ENCODE data around the gene INS.
"Not testable (repeated sequence)": the region's sequence is repeated elsewhere in the genome, so short reads cannot be mapped to it uniquely, and the experiment has no call there.

INS gene

GRCh38 chr11:2198621-2199365, 37.8 kb upstream of the INS start:
- no peak for DNase-seq (ENCODE audit: low read depth in 2 of 2)

- DNase-seq (ENCODE audit: low read depth in 2 of 2), result no peak
These were observed 36.9 kb upstream of the INS start for GRCh38 chr11:2197771-2198520.

- DNase-seq (ENCODE audit: low read depth in 2 of 2), result no peak
These were observed 36.2 kb upstream of the INS start for GRCh38 chr11:2196970-2197770.

GRCh38 chr11:2195756-2196088, 34.7 kb upstream of the INS start:
- DNase-seq (ENCODE audit: low read depth in 2 of 2), result no peak

- no peak for DNase-seq (ENCODE audit: low read depth in 2 of 2)
These were observed 34.1 kb upstream of the INS start for GRCh38 chr11:2194877-2195755.

- not testable (repeated sequence) for DNase-seq (ENCODE audit: low read depth in 2 of 2)
These were observed 33.0 kb upstream of the INS start for GRCh38 chr11:2193888-2194595.

GRCh38 chr11:2193099-2193887, 32.3 kb upstream of the INS start:
- DNase-seq (ENCODE audit: low read depth in 2 of 2), result no peak

GRCh38 chr11:2192435-2192834, 31.4 kb upstream of the INS start:
- no peak for DNase-seq (ENCODE audit: low read depth in 2 of 2)

- no peak for DNase-seq (ENCODE audit: low read depth in 2 of 2)
These were observed 30.9 kb upstream of the INS start for GRCh38 chr11:2191883-2192282.

GRCh38 chr11:2190657-2191471, 29.9 kb upstream of the INS start:
- no peak for DNase-seq (ENCODE audit: low read depth in 2 of 2)

- DNase-seq (ENCODE audit: low read depth in 2 of 2), result no peak
These were observed 29.1 kb upstream of the INS start for GRCh38 chr11:2189938-2190656.

- no peak for DNase-seq (ENCODE audit: low read depth in 2 of 2)
These were observed 27.7 kb upstream of the INS start for GRCh38 chr11:2188745-2189144.

GRCh38 chr11:2187280-2187707, 26.3 kb upstream of the INS start:
- no peak for DNase-seq (ENCODE audit: low read depth in 2 of 2)

GRCh38 chr11:2186669-2187279, 25.8 kb upstream of the INS start:
- DNase-seq (ENCODE audit: low read depth in 2 of 2), result no peak

GRCh38 chr11:2185324-2186085, 24.5 kb upstream of the INS start:
- DNase-seq (ENCODE audit: low read depth in 2 of 2), result no peak

- DNase-seq (ENCODE audit: low read depth in 2 of 2), result no peak
These were observed 21.9 kb upstream of the INS start for GRCh38 chr11:2182692-2183474.

- no peak for DNase-seq (ENCODE audit: low read depth in 2 of 2)
These were observed 21.1 kb upstream of the INS start for GRCh38 chr11:2182075-2182474.

Data from fibroblast of skin of left biceps (primary cell).